Measurements from ENCODE around the gene ILKAP.
A peak's percentile ranks its signal among the peaks of the same experiment; 100 is the strongest.

Gene ILKAP

DNA sequence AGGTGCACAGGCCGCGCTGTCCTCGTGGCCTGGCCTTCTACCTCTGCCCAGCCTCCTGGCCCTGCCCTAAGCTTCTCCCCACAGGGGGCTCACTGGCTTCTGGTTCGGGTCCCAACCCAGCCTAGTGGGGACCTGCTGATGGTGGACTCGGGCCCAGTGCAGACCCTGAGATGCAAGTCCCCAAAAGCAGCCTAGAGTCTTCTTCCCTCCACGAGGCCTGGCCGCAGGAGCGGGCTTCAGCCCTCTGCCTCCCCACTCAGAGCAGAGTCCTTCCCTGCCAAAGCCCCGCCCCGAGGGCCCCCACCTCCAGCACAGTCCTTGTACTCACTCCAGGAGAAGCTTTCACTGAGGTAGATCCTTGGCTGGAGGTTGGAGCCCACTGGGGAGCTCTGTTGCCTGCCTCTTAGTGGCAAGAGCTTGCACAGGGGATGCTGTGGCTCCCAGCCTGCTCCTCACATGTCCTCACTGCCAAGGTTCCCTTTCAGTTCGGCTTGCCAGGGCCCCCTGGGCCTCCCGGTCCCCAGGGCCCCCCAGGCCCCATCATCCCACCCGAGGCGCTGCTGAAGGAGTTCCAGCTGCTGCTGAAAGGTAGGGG lies 41.1 kb downstream of the ILKAP start:
- TF ChIP-seq, protein P1, sequence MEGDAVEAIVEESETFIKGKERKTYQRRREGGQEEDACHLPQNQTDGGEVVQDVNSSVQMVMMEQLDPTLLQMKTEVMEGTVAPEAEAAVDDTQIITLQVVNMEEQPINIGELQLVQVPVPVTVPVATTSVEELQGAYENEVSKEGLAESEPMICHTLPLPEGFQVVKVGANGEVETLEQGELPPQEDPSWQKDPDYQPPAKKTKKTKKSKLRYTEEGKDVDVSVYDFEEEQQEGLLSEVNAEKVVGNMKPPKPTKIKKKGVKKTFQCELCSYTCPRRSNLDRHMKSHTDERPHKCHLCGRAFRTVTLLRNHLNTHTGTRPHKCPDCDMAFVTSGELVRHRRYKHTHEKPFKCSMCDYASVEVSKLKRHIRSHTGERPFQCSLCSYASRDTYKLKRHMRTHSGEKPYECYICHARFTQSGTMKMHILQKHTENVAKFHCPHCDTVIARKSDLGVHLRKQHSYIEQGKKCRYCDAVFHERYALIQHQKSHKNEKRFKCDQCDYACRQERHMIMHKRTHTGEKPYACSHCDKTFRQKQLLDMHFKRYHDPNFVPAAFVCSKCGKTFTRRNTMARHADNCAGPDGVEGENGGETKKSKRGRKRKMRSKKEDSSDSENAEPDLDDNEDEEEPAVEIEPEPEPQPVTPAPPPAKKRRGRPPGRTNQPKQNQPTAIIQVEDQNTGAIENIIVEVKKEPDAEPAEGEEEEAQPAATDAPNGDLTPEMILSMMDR (IDR thresholded peaks at IDR 0.05; ENCODE audit: insufficient read depth, low read length, missing control alignments): no peak
- CTCF ChIA-PET: interaction anchor here (0.9 kb wide), 1 partner anchor 101 kb away, joined by 5 read pairs; no protein-coding TSS in a partner anchor
- no peak for DNase-seq (ENCODE audit: low read depth, low spot score)
- H3K4me3 ChIP-seq (ENCODE audit: low read depth, low read length): no peak overlapping the region
- POLR2A ChIA-PET: no interaction called here

DNA sequence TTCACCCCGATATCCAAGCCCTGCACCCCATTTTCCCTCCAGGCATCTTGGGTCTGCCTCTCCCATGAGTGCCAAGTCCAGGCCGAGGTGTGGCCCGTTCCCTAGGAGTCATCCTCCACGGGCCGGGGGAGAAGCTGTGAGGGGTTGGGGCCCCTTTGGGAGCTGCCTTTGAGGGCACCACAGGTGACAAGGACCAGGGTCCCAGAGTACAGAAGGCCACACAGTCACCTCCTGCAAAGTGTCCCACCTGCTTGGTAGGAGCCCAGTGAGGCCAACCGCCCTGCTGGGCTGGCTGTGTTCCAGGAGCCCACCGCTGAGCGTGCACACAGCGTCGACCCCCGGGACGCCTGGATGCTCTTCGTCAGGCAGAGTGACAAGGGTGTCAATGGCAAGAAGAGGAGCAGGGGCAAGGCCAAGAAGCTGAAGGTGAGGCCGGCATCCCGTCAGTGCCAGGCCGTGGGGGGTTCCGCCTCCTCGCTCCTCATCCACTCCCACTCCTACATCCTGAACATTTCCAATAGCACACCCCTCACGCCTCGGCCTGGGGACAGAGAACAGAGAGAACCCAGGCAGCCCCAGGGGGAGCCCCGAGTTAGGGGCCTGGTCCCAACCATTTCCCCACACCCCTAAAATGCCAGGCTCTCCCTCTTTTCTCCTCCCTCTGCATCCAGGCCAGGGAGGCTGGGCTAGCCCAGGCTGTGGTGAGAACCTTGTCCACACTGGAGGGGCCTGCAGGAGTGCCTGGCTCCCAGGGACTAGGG lies 42.0 kb downstream of the ILKAP start:
- no peak for DNase-seq (ENCODE audit: low read depth, low spot score)
- POLR2A ChIA-PET: interaction anchor here (0.8 kb wide), 1 partner anchor 8 kb away, joined by 3 read pairs; no protein-coding TSS in a partner anchor
- CTCF ChIA-PET: interaction anchor here (1.1 to 3.1 kb wide), 4 partner anchors 8 to 361 kb away, joined by 3 to 28 read pairs (median 6); no protein-coding TSS in a partner anchor
- H3K4me3 ChIP-seq (ENCODE audit: low read depth, low read length): no peak overlapping the region
- TF ChIP-seq, protein P1 (IDR thresholded peaks at IDR 0.05; ENCODE audit: insufficient read depth, low read length, missing control alignments): no peak

DNA sequence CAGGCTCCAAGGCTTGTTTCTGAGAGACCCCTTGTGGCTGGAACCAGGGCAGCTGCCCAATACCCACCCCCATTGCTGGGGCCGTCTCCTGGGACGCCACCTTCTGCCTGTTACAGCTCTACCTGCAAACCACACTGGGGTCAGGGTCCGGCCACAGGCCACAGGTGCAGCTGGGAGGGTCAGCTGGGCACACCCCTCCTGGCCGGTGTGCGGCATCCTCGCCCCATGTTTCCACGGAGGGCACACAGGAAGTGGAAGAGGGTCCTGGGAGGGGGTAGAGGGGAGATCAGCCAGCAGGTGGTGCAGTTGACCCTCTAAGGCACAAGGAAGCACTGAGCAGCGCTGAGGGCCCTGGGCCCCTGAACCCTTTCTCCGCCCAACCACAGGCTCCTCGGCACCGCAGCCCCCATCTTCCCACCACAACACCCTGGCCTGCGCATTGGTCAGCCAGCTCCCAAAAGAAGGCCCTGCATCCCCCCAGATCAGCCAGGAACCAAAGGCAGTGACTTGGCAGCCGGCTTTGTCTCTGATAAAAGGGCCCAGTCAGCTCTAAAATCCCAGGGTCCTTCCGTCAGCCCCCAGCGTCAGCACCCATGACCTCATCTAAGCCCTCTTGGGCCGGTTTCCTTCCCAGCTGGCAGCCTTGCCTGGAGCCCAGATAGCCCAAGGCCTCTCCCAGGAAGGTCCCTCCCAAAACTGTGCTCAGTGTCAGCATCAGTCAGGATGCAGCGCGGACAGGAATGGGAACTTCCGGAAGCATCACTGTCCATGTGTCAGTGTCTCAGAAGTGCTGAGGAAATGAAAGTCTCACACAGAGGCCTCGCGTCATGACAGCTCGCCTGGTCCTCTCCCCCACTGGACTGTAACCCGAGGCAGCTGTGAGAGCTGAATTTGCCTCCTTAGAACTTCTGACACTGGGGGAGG lies 43.0 kb downstream of the ILKAP start:
- POLR2A ChIA-PET: interaction anchor here (0.7 to 0.8 kb wide), 2 partner anchors 9 kb away, joined by 3 read pairs; no protein-coding TSS in a partner anchor
- TF ChIP-seq, protein P1 (IDR thresholded peaks at IDR 0.05; ENCODE audit: insufficient read depth, low read length, missing control alignments): peak; percentile 23
- CTCF ChIA-PET: interaction anchor here (1.1 to 3.1 kb wide), 7 partner anchors 7 to 360 kb away, joined by 3 to 28 read pairs (median 6); no protein-coding TSS in a partner anchor
- no peak overlapping the region for H3K4me3 ChIP-seq (ENCODE audit: low read depth, low read length)
- DNase-seq (ENCODE audit: low read depth, low spot score): no peak

DNA sequence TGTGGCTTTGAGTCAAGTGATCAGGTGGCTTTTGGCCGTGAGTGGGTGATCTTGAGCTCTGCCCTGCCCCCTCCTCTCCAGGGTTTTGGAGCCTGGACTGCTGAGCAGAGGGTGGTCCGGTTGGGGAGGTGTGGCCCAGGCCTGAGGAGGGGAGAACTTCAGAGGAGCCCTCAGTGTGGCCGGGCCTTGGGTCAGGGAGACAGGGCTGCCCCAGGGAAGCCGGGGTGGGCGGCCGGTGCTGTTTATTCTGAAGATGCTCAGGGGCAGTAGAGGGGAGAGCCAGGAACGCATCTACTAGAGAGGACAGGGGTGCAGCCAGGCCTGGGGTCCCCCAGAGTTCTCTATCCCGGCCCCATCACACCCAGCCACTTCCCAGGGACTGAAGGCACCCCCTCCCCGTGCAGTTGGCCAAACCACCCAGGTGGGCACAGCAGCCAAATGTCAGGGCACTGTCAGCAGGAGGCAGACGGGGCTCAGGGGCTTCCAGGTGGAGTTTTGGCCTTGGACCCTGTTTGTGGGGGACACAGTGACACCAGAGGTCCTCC lies 43.8 kb downstream of the ILKAP start:
- DNase-seq (ENCODE audit: low read depth, low spot score): no peak
- H3K4me3 ChIP-seq (ENCODE audit: low read depth, low read length): peak overlapping the region; percentile 43; the same call in 1 of the 2 replicates
- CTCF ChIA-PET: interaction anchor here (1.2 to 3.1 kb wide), 5 partner anchors 8 to 104 kb away, joined by 5 to 28 read pairs (median 6); no protein-coding TSS in a partner anchor
- TF ChIP-seq, protein P1 (IDR thresholded peaks at IDR 0.05; ENCODE audit: insufficient read depth, low read length, missing control alignments): no peak
- POLR2A ChIA-PET: interaction anchor here (0.7 kb wide), 1 partner anchor 10 kb away, joined by 3 read pairs; no protein-coding TSS in a partner anchor

DNA sequence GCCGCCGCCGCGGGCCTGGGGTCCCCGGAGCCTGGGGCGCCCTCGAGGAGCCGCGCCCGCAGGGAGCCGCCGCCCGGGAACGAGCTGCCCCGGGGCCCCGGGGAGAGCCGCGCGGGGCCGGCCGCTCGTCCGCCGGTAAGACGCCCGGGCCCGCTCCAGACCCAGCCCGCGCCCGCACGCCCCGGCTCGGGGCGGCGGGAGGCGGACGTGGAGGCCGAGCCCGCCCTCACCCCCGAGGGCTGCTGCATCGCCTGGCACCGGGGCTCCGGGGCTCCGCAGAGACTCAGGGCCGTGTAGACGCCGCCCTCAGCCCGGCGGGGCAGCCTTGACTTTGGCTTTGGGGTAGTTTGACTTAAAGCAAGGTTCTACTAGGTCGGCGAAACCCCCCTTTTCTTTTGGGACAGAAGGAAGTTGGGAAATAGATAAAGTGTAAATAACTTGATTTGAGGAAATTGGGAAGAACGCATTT lies 44.4 kb downstream of the ILKAP start:
- POLR2A ChIA-PET: no interaction called here
- peak overlapping the region; percentile 43 for H3K4me3 ChIP-seq (ENCODE audit: low read depth, low read length)
- TF ChIP-seq, protein P1 (IDR thresholded peaks at IDR 0.05; ENCODE audit: insufficient read depth, low read length, missing control alignments): no peak
- DNase-seq (ENCODE audit: low read depth, low spot score): no peak
- CTCF ChIA-PET: interaction anchor here (0.7 to 3.1 kb wide), 6 partner anchors 9 to 105 kb away, joined by 3 to 28 read pairs (median 4); no protein-coding TSS in a partner anchor

All from AG04449 (cell line).